Measurements from ENCODE around the gene DPM3. TPM values are rescaled to one million over a fixed set of nuclear protein-coding genes. Genes with fewer than 3 reads are reported as not detected.

Gene DPM3
- total and polyA plus RNA-seq, 2 of the 13 experiments (the other 11 are each of a cell fraction or from before 2014, with no cell fraction given): 23.2 to 53.4 TPM

DNA sequence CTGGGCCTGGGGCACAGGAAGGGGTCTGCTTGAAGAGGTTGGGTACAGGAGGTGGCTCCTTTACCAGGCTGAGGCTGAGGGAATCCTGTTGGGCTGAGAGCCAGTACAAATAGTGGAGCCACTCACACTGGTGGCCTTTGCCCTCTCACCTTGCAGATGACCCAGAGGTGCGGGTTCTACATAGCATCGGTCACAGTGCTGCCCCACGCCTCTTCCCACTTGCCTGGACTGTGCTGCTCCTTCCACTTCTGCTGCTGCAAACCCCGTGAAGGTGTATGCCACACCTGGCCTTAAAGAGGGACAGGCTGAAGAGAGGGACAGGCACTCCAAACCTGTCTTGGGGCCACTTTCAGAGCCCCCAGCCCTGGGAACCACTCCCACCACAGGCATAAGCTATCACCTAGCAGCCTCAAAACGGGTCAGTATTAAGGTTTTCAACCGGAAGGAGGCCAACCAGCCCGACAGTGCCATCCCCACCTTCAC, 6.5 kb downstream of the DPM3 start (continued):
- TF ChIP-seq, protein P1, sequence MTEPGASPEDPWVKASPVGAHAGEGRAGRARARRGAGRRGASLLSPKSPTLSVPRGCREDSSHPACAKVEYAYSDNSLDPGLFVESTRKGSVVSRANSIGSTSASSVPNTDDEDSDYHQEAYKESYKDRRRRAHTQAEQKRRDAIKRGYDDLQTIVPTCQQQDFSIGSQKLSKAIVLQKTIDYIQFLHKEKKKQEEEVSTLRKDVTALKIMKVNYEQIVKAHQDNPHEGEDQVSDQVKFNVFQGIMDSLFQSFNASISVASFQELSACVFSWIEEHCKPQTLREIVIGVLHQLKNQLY (CRISPR knock-in tag; IDR thresholded peaks at IDR 0.05): no peak
- TF ChIP-seq PAF1 (CRISPR knock-in tag; IDR thresholded peaks at IDR 0.05) (no peak; the same call in 1 of the 2 replicates), IKZF1 (IDR thresholded peaks at IDR 0.05) (no peak), AGO2 (optimal IDR thresholded peaks at IDR 0.05; ENCODE audit: low read depth, low read length) (peak; percentile 41), ARNT (IDR thresholded peaks at IDR 0.05) (no peak), ZNF567 (CRISPR knock-in tag; IDR thresholded peaks at IDR 0.05; ENCODE audit: borderline replicate concordance) (no peak), PHF8 (CRISPR knock-in tag; IDR thresholded peaks at IDR 0.05) (no peak), ZNF30 (CRISPR knock-in tag; IDR thresholded peaks at IDR 0.05) (no peak), POGZ (CRISPR knock-in tag; IDR thresholded peaks at IDR 0.05) (no peak), ZBTB42 (CRISPR knock-in tag; IDR thresholded peaks at IDR 0.05) (no peak)
- TF ChIP-seq, protein P2, sequence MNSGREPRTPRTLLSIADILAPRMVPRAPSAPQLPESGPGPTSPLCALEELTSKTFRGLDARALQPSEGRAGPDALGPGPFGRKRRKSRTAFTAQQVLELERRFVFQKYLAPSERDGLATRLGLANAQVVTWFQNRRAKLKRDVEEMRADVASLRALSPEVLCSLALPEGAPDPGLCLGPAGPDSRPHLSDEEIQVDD (CRISPR knock-in tag; IDR thresholded peaks at IDR 0.05; ENCODE audit: borderline replicate concordance): no peak
- TF ChIP-seq, protein P3, sequence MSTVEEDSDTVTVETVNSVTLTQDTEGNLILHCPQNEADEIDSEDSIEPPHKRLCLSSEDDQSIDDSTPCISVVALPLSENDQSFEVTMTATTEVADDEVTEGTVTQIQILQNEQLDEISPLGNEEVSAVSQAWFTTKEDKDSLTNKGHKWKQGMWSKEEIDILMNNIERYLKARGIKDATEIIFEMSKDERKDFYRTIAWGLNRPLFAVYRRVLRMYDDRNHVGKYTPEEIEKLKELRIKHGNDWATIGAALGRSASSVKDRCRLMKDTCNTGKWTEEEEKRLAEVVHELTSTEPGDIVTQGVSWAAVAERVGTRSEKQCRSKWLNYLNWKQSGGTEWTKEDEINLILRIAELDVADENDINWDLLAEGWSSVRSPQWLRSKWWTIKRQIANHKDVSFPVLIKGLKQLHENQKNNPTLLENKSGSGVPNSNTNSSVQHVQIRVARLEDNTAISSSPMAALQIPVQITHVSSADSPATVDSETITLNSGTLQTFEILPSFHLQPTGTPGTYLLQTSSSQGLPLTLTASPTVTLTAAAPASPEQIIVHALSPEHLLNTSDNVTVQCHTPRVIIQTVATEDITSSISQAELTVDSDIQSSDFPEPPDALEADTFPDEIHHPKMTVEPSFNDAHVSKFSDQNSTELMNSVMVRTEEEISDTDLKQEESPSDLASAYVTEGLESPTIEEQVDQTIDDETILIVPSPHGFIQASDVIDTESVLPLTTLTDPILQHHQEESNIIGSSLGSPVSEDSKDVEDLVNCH (CRISPR knock-in tag; IDR thresholded peaks at IDR 0.05): no peak
- TF ChIP-seq, protein P4, sequence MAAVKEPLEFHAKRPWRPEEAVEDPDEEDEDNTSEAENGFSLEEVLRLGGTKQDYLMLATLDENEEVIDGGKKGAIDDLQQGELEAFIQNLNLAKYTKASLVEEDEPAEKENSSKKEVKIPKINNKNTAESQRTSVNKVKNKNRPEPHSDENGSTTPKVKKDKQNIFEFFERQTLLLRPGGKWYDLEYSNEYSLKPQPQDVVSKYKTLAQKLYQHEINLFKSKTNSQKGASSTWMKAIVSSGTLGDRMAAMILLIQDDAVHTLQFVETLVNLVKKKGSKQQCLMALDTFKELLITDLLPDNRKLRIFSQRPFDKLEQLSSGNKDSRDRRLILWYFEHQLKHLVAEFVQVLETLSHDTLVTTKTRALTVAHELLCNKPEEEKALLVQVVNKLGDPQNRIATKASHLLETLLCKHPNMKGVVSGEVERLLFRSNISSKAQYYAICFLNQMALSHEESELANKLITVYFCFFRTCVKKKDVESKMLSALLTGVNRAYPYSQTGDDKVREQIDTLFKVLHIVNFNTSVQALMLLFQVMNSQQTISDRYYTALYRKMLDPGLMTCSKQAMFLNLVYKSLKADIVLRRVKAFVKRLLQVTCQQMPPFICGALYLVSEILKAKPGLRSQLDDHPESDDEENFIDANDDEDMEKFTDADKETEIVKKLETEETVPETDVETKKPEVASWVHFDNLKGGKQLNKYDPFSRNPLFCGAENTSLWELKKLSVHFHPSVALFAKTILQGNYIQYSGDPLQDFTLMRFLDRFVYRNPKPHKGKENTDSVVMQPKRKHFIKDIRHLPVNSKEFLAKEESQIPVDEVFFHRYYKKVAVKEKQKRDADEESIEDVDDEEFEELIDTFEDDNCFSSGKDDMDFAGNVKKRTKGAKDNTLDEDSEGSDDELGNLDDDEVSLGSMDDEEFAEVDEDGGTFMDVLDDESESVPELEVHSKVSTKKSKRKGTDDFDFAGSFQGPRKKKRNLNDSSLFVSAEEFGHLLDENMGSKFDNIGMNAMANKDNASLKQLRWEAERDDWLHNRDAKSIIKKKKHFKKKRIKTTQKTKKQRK (IDR thresholded peaks at IDR 0.05; ENCODE audit: low read length): no peak
- TF ChIP-seq, protein P5, sequence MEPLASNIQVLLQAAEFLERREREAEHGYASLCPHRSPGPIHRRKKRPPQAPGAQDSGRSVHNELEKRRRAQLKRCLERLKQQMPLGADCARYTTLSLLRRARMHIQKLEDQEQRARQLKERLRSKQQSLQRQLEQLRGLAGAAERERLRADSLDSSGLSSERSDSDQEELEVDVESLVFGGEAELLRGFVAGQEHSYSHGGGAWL (CRISPR knock-in tag; IDR thresholded peaks at IDR 0.05): no peak
- TF ChIP-seq, protein P6, sequence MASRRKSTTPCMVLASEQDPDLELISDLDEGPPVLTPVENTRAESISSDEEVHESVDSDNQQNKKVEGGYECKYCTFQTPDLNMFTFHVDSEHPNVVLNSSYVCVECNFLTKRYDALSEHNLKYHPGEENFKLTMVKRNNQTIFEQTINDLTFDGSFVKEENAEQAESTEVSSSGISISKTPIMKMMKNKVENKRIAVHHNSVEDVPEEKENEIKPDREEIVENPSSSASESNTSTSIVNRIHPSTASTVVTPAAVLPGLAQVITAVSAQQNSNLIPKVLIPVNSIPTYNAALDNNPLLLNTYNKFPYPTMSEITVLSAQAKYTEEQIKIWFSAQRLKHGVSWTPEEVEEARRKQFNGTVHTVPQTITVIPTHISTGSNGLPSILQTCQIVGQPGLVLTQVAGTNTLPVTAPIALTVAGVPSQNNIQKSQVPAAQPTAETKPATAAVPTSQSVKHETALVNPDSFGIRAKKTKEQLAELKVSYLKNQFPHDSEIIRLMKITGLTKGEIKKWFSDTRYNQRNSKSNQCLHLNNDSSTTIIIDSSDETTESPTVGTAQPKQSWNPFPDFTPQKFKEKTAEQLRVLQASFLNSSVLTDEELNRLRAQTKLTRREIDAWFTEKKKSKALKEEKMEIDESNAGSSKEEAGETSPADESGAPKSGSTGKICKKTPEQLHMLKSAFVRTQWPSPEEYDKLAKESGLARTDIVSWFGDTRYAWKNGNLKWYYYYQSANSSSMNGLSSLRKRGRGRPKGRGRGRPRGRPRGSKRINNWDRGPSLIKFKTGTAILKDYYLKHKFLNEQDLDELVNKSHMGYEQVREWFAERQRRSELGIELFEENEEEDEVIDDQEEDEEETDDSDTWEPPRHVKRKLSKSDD (CRISPR knock-in tag; IDR thresholded peaks at IDR 0.05; ENCODE audit: low read depth): no peak
- TF ChIP-seq, protein P7, sequence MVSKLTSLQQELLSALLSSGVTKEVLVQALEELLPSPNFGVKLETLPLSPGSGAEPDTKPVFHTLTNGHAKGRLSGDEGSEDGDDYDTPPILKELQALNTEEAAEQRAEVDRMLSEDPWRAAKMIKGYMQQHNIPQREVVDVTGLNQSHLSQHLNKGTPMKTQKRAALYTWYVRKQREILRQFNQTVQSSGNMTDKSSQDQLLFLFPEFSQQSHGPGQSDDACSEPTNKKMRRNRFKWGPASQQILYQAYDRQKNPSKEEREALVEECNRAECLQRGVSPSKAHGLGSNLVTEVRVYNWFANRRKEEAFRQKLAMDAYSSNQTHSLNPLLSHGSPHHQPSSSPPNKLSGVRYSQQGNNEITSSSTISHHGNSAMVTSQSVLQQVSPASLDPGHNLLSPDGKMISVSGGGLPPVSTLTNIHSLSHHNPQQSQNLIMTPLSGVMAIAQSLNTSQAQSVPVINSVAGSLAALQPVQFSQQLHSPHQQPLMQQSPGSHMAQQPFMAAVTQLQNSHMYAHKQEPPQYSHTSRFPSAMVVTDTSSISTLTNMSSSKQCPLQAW (CRISPR knock-in tag; IDR thresholded peaks at IDR 0.05): peak; percentile 52; the same call in 1 of the 2 replicates
